Measurements from ENCODE around the gene RBMX2. TPM values are rescaled to one million over a fixed set of nuclear protein-coding genes. Genes with fewer than 3 reads are reported as not detected.
"Not testable (repeated sequence)": the region's sequence is repeated elsewhere in the genome, so short reads cannot be mapped to it uniquely, and the experiment has no call there.

RBMX2 gene, protein sequence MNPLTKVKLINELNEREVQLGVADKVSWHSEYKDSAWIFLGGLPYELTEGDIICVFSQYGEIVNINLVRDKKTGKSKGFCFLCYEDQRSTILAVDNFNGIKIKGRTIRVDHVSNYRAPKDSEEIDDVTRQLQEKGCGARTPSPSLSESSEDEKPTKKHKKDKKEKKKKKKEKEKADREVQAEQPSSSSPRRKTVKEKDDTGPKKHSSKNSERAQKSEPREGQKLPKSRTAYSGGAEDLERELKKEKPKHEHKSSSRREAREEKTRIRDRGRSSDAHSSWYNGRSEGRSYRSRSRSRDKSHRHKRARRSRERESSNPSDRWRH
- 10 to 100 TPM; 31.5 to 33.7 (median 33.4) TPM for polyA plus RNA-seq (ENCODE audit: insufficient read length in 3 of 3)

DNA sequence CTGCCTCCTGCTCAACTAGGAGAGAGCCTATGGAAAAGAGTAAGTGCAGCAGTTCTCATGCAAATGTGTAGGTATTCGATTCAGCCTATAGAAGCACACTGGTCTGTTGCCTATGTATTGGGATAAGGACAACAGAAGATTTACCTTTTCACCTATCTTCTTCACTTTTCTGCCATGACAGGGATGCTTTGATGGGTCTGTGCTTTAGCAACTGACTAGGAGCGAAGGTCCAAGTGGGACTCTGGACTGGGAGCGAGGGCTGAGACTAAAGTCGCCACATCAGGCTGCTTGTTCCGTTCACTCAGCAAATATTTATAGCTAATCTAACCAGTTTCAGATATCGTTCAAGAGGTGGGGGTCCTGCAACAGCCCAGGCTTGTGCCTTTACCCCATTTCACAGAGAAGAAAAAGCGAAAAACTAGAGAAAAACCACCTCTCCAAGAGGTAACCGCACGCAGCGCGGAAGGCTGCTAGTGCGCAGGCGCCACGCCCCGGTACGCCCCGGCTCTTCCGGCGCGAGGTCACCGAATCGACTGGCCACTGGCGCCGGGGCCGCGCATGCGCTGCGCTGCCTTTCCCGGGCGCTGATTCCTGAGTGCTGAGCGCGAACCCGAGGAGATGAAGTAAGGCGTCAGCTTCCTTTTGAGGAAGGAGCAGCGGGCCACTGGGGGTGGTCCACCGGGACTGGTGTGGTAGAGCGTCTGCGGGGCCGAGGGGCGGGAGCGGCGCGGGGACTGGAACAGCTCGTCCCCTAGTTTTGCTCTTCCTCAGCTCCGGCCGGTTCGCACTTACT, at the start of gene RBMX2:
RBMX2 (plus strand) TSS at position 573 of the 793 bp plus-strand sequence; CDS start at position 619, 46 bp downstream.
- DNase-seq (ENCODE audit: low read depth in 3 of 3, low spot score in 2 of 3), result peak; percentile 21 to 46 (median 41)

DNA sequence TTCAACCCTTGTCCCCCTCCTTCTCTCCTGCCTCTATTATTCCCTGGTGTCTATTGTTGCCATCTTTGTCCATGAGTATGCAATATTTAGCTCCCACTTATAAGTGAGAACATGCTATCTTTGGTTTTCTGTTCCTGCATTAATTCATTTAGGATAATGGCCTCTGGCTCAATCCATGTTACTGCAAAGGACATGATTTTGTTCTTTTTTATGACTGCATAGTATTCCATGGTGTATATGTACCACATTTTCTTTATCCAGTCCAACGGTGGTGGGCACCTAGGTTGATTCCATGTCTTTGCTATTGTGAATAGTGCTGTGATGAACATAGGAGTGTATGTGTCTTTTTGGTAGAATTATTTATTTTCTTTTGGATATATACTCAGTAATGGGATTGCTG, 49.7 kb upstream of the RBMX2 start:
- not testable (repeated sequence) for DNase-seq (ENCODE audit: low read depth in 3 of 3, low spot score in 2 of 3)

DNA sequence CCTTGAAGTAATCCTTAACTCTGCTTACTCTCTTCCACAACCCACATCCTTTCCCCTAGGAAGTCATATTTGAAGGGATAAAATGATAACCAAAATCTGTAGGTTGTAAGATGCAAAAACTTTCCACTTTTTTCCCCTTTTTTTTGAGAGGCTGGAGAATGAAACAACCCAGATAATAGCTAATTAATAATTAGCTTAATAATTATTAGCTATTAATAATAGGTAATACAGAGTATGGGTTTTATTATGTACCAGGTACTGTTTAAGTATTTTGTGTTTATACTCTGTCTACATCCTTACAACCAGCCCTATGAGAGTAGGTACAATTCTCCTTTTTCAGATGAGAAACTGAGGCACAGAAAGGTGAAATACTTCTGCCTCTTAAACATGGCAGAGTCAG, 25.7 kb upstream of the RBMX2 start:
- no peak for DNase-seq (ENCODE audit: low read depth in 3 of 3, low spot score in 2 of 3)

DNA sequence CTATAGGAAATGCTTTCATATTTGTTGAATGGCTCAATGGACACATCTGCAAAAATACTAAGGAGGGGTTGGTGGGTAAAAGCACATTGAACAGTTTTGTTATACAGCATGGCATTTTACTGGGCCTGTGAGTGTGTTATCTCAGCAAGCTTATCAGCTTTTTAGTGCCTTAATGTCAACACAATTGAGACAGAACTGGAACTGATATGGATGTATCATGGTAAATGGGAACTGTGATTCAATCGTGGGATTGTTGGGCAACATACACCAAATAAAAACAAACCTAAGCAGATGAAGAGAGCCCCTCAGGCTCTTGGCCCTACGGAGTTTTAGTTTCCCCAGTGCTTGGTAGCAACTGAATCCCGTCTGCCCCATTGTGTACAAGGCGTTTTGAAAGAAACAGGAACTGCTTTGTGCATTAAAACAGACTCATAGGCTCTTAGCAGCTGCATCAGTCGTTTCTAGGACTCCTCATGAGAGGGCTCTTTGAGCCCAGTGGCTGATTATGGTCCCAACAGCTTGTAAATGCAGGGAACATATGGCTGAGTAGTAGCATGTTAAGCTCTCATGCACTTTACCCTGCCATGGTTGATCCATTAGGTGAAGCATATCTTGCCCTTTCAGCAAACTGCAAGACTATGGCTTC, 23.6 kb upstream of the RBMX2 start:
- no peak for DNase-seq (ENCODE audit: low read depth in 3 of 3, low spot score in 2 of 3)

DNA sequence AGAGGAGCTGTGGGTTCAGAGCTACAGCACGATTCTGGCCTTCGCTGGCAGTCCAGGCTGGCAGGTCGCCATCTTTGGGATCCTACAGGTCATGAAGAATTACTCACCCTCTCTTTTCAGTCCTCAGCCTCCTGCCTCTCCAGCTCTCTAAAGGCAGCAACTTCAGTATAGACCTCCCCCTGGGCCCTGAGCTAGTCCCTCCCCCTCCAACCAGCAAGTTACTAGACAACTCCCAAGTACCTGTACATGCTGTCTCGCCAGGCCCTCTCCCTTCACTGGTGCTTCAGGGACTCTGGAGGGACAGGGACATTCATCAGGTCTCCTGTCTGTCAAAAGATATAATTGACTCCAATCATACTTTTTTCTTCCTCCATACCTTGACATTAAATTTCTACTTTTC, 16.3 kb upstream of the RBMX2 start, which contains the start of gene GPR119:
GPR119 (minus strand) TSS at position 155 of the 400 bp plus-strand sequence. CDS start 227 bp downstream, outside the sequence.
- no peak for DNase-seq (ENCODE audit: low read depth in 3 of 3, low spot score in 2 of 3)

DNA sequence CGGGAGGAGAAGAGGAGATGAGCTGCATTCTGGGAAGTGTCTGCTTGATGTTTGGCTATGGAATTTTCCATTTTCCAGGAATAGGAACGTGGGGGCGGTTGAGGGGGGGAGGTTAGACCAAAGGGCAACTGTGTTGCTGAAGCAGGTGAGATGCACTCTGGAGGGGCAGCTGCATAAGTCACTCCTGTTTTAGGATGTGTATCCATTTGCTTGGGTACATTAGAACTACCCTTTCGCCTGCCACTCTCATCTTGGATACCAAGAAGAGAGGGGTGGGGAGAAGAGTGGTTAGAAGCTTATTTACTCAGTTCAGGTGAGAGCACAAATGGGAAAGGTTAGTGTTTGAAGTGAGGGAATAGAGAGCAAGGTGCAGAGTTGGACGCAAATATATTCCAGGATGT, 15.4 kb upstream of the RBMX2 start:
- DNase-seq (ENCODE audit: low read depth in 3 of 3, low spot score in 2 of 3), result no peak

DNA sequence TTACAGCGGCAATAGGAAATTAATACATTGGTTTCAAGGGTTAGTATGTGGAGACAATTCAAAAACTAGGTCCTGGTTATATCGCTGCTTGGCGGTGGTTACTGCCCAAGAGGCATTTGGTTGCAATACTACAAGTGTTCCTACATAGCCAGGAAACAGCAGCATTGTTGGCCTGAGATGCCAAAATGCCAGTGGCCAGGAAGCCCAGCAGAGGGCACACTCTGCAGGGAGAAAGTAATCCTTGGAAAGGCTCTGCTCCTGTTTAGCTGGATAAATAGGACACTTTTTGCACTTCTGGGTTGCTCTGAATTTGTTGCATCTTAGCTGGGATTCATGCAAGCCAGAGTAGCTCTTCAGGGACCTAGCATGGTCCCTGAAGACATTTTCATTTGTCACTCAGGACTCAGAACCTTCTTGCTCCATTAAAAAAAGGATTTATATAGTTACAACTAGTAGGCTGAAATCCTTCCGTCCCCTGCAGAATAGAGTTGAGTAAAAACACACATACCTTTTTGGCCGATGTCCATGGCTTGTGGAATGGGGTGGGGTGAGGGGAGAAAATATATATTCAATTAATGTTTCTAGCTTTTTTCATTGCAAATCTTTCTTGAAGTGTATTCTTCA, 8.2 kb upstream of the RBMX2 start:
- DNase-seq (ENCODE audit: low read depth in 3 of 3, low spot score in 2 of 3), result peak in 1 of 3 donors; percentile 13

DNA sequence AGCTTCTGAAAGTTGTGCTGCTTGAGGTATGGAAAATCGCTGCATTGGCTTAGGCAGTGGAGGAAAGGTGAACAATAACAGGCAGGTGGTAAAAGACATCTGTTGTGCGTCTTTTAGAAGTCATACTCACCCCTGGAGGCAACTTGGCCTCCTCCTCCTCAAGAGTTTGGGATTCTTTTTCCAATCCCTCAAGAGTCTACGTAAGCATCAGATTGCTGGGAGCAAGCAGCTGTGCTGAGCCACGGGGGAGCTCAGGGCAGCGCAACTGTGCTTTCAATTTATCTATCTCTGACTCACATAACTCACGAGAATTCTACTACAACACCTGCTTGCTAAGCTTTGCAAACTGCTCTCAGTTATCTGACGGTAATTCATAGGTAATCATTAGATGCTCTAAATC, 6.4 kb upstream of the RBMX2 start:
- DNase-seq (ENCODE audit: low read depth in 3 of 3, low spot score in 2 of 3), result no peak

DNA sequence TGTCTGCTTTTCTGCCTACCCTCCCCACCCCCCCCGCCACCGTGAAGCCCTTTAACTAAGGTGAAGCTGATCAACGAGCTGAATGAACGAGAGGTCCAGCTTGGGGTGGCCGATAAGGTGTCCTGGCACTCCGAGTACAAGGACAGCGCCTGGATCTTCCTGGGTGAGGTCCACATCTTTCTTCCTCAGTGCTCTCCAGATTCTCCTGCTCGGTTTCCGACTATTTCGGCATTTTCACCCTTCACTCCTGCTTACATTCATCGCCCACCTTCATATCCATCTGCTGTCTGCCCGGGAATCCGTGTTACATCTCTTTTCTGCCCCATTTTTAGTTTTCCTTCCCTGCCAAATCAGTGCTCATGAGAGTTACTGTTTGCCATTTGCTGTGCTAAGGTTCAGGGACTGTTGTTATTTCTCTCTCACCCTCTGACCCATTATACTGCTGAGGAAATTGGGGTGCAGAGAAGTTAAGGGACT, 459 bp downstream of the RBMX2 start:
- DNase-seq (ENCODE audit: low read depth in 3 of 3, low spot score in 2 of 3), result no peak

DNA sequence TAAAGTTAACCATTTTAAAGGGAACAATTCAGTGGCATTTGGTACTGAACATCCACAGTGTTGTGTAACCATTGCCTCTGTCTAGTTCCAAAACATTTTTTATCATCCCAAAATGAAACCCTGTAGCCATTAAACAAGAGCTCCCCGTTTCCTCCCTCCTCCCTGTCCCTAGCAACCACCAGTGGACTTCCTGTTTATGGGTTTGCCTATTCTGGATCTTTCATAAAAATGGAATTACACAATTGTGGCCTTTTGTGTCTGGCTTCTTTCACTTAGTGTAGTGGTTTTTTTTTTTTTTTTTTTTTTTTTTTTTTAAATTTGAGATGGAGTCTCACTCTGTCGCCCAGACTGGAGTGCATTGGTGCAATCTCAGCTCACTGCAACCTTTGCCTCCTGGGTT, 11.6 kb downstream of the RBMX2 start:
- DNase-seq (ENCODE audit: low read depth in 3 of 3, low spot score in 2 of 3), result no peak

DNA sequence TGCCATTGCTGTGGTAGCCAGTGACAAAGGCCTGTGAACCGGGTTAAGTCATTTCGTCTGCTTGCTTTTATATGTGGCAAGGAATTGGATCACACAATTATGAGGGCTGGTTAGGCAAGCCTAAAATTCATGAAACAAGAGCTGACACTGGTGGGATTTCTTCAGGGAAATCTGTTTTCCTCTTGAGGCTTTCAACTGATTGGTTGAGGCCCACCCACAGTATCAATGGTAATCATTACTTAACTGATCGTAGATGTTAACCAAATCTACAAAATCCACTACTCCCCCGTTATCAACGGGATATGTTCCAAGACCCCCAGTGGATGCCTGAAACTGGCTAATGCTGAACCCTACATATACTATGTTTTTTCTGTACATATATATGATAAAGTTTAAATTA, 13.0 kb downstream of the RBMX2 start:
- DNase-seq (ENCODE audit: low read depth in 3 of 3, low spot score in 2 of 3), result no peak

DNA sequence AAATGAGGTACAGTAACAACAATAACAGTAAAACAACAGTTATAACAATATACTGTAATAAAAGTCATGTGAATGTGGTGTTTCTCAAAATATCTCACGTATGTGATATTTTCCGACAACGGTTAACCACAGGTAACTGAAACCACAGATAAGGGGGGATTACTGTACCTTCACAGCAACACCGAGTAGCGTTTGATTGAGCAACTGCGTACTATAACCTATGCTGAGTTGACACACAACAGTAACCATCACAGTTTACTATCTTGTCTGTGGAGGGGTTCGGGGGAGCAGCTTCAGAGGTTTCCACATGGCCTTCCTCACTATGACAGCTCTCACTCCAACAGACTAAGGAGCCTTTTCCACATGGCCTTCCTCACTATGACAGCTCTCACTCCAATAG, 13.4 kb downstream of the RBMX2 start:
- DNase-seq (ENCODE audit: low read depth in 3 of 3, low spot score in 2 of 3), result no peak

DNA sequence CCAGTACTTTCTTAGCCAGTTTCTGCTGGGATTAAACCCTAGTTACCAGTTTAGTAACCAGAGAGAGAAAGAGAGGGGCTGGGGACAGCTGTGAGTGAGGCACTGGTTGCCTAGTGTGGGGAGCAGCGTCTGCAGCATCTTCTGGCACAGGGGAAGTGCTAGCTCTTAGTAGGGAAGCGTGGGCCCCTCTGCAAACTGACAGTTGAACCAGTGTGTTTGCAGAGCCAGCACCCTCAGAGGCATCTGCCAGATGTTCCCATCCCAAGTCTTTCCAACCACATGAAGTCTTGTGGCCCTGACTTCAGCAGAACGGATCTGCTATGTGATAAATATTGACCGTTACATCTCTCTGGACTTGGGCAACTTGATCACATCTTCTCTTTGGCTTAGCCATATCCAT, 15.0 kb downstream of the RBMX2 start:
- DNase-seq (ENCODE audit: low read depth in 3 of 3, low spot score in 2 of 3), result no peak

DNA sequence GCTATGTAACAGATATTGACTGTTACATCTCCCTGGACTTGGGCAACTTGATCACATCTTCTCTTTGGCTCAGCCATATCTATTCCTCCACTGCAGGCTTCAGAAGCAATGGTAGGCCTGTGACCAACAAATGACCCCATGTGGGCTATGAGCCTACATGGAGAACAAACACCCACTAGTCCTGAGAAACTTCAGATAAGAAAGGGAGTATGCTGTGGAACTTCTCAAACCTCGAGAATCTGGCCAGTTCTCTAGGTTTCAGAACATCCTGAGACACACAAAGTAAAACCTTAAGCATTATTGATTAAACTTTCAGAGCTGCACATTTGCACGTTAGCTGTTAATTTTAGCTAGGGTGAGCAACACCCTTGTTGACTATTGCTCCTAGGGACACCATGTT, 16.3 kb downstream of the RBMX2 start:
- no peak for DNase-seq (ENCODE audit: low read depth in 3 of 3, low spot score in 2 of 3)

DNA sequence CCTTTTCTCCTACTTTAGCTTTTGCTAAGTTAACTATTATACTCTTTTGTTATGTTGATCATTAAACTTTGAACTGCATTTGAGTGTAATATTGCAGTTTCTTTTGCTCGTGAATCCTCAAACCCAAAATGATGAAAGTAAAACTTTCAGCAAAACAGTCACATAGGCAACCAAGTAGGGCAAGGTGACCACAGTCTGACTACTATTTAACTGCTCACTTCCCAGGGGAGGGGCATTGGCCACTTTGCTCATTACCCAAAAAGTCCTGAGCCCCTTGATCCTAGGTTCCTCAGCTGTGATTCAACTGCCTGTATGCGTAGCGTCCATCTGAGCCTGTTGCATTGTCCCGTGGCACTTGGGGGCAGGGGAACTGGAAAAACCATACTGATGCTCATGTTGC, 17.0 kb downstream of the RBMX2 start:
- no peak for DNase-seq (ENCODE audit: low read depth in 3 of 3, low spot score in 2 of 3)

DNA sequence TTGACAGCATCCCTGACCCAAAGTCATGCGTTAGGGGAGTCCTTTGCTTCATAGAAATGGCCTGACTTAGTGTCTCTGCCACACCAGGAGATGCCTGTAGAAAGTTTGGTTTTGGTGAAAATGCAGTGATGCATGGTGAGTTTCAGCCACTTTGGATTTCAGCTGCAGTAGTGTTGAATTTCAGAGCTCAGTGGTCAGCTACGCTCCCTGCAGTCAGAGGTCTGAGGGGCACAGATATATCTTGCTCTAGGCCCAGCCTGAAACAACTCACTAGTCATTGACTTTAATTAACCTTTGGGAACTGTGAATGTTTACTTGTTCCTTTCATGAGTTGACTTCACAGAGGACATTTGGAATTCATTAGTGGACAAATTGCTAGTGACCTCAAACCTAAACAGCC, 17.5 kb downstream of the RBMX2 start:
- no peak for DNase-seq (ENCODE audit: low read depth in 3 of 3, low spot score in 2 of 3)

DNA sequence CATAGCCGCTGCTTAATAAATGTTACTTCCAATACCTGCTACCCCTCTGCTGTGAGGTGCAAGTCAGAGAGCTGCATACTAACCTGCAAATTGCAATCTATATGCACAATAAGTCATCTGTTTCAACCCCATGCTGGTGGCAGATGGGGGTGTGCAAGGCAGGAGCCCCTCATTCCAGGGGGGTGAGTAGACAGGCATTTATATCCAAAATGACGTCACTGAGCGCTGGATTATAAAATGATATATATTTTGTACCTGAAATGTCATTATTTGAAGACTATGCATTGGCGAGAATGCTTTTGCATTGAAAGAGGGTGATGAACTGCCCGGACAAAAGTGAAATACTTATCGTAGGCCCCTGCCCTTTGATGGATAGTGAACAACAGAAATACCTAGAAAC, 24.7 kb downstream of the RBMX2 start:
- no peak for DNase-seq (ENCODE audit: low read depth in 3 of 3, low spot score in 2 of 3)

DNA sequence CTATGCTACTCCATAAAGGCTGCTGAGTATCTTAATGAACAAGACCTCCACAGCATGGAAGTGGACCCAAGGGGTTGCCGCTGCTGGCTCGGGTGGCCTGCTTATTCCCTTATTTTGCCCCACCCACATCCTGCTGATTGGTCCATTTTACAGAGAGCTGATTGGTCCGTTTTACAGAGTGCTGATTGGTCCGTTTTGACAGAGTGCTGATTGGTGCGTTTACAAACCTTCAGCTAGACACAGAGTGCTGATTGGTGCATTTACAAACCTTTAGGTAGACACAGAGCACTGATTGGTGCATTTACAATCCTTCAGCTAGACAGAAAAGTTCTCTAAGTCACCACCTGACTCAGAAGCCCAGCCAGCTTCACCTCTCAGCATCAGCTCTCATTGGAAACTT, 27.4 kb downstream of the RBMX2 start:
- DNase-seq (ENCODE audit: low read depth in 3 of 3, low spot score in 2 of 3), result not testable (repeated sequence)

DNA sequence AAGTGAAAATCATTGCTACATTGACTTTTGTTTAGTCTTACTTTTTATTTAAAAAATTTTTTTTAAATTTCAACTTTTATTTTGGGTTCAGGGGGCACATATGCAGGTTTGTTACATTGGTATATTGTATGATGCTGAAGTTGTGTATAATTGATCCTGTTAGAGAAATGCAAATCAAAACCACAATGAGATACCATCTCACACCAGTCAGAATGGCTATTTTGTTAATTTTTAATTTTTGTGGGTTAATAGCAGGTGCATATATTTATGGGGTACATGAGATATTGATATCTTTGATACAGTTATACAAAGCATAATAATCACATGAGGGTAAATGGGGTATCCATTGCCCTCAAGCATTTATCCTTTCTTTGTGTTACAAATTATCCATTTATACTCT, 34.1 kb downstream of the RBMX2 start:
- DNase-seq (ENCODE audit: low read depth in 3 of 3, low spot score in 2 of 3), result no peak

DNA sequence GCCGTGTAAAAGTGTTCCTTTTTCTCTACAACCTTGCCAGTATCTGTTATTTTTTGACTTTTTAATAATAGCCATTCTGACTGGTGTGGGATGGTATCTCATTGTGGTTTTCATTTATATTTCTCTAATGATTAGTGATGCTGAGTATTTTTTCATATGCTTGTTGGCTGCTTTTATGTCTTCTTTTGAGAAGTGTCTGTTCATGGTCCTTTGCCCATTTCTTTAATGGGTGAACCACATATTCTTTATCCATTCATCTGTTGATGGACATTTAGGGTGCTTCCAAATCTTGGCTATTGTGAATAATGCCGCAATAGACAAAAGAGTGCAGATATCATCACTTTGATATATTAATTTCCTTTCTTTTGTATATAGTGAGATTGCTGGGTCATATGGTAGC, 36.2 kb downstream of the RBMX2 start:
- not testable (repeated sequence) for DNase-seq (ENCODE audit: low read depth in 3 of 3, low spot score in 2 of 3)

DNA sequence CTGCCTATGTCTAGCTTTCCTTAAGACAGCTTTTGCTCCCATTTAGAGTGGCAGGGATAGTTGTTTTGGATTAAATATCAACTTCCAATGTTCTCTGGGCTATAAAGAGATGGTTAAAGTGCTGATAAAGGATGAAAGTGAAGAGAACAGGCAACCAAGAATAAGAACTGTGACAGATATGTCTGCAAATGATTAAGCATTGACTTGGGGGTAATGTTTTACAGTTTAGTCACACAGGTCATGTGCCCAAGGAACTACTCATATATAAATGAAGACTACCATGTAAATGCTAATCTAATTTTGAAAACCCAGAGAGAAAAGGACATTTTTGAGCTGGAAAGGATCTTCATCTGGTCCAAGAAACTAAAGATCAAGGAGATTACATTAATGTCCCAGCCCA, 42.1 kb downstream of the RBMX2 start:
- DNase-seq (ENCODE audit: low read depth in 3 of 3, low spot score in 2 of 3), result no peak

Measured in right renal cortex interstitium (tissue), 3 donors.